CD4-positive, alpha-beta T cell (primary cell): ENCODE measurements around the gene TPP2. TPM values are rescaled to one million over a fixed set of nuclear protein-coding genes. Genes with fewer than 3 reads are reported as not detected.

ENCODE experiments used
- ATAC-seq: fragments of 200-7000 bp; cut with Tn5 transposase; one replicate; pipeline ENCODE4 v1.10.0; 2022; ENCODE audit warnings: mild to moderate bottlenecking; ENCODE audit not compliant: poor library complexity
- CTCF ChIA-PET: fragments of 350-600 bp; sonication (Branson Sonifier 250); formaldehyde crosslinking; loops from one replicate; lab custom pipeline; 2021; ENCODE audit warnings: antibody characterized with exemption, inconsistent platforms; lab: Charles Lee
- POLR2A ChIA-PET: fragments of 350-600 bp; sonication (Branson Sonifier 250); formaldehyde crosslinking; loops from one replicate; lab custom pipeline; 2021; ENCODE audit warnings: antibody characterized with exemption, inconsistent platforms; lab: Charles Lee
- DNase-seq, 14 experiments: peaks; one replicate each; pipeline ENCODE4 v3.0.0-alpha.2; 2013 to 2020; ENCODE audit warnings: mixed read lengths in 2 of 14
- H3K27ac ChIP-seq, 2 donors: one replicate each; pipeline versions ENCODE4 v1.5.1 to v1.7.0; 2013; ENCODE audit warnings: low read length in 2 of 2, low read depth in 1 of 2, mild to moderate bottlenecking in 1 of 2
- H3K27me3 ChIP-seq, 2 experiments: 1 replicate in 1 of 2; 2 replicates in 1 of 2; pipeline versions ENCODE4 v1.6.1 to v1.7.0; 2013; ENCODE audit warnings: low read length in 2 of 2, control low read depth in 1 of 2, mild to moderate bottlenecking in 1 of 2, moderate library complexity in 1 of 2; ENCODE audit not compliant: insufficient read depth in 2 of 2, control insufficient read depth in 1 of 2
- H3K36me3 ChIP-seq: one replicate; pipeline ENCODE4 v1.6.1; 2013; ENCODE audit warnings: low read length, control low read depth; ENCODE audit not compliant: insufficient read depth
- H3K4me1 ChIP-seq: one replicate; pipeline ENCODE4 v1.6.1; 2013; ENCODE audit warnings: low read length, control low read depth; ENCODE audit not compliant: insufficient read depth
- H3K4me3 ChIP-seq: one replicate; pipeline ENCODE4 v1.5.1; 2013; ENCODE audit warnings: mild to moderate bottlenecking, low read length, moderate library complexity
- H3K9me3 ChIP-seq, 2 experiments: 1 replicate in 1 of 2; 2 replicates in 1 of 2; pipeline versions ENCODE4 v1.6.1 to v1.7.0; 2013; ENCODE audit warnings: low read length in 2 of 2, mild to moderate bottlenecking in 2 of 2, control low read depth in 1 of 2, moderate library complexity in 1 of 2; ENCODE audit not compliant: control insufficient read depth in 1 of 2, insufficient read depth in 1 of 2
- H3K27ac Mint-ChIP-seq: one replicate; pipeline ENCODE4 v1.8.0; 2020; ENCODE audit warnings: mixed read lengths
- H3K27me3 Mint-ChIP-seq: one replicate; pipeline ENCODE4 v1.8.0; 2021; ENCODE audit warnings: mixed read lengths
- H3K36me3 Mint-ChIP-seq: one replicate; pipeline ENCODE4 v1.8.0; 2021; ENCODE audit warnings: low read depth, mixed read lengths
- H3K4me1 Mint-ChIP-seq: one replicate; pipeline ENCODE4 v1.8.0; 2021; ENCODE audit warnings: low read depth, mixed read lengths
- H3K4me3 Mint-ChIP-seq: one replicate; pipeline ENCODE4 v1.8.0; 2020; ENCODE audit warnings: mild to moderate bottlenecking, mixed read lengths
- H3K9me3 Mint-ChIP-seq: one replicate; pipeline ENCODE4 v1.8.0; 2020; ENCODE audit warnings: mixed read lengths
- CTCF ChIP-seq: fragments of 200-600 bp; IDR thresholded peaks from one replicate; pipeline ENCODE4 v1.8.0; 2022; ENCODE audit warnings: antibody characterized with exemption, mild to moderate bottlenecking
- intact Hi-C, 2 experiments: fragments of 100-400 bp; cut with DNase I in 1 of 2; cut with micrococcal nuclease in 1 of 2; formaldehyde crosslinking; loops; one replicate each; pipeline versions ENCODE4 v1.15.1 to v1.9.0; 2023 to 2025; cut with DNase I, micrococcal nuclease
- total RNA-seq, 174 experiments: library from RNA in 2 of 174; stranded (reverse) in 2 of 174; gene quantifications; one replicate each; pipeline ENCODE4 v1.2.3 and lab custom pipeline; 2021 to 2026

Gene TPP2
- total RNA-seq, 2 experiments from 2014 or later: 146 to 147 TPM

GRCh38 chr13:102642475-102642874 lies 45.7 kb downstream of the TPP2 start:
- ATAC-seq (no peak), DNase-seq (no peak)
- no peak for TF ChIP-seq CTCF
- Histone ChIP-seq H3K36me3 (peaks cover 86% of the 10 kb centered on the region), H3K9me3 (no peaks in the 10 kb centered on the region), H3K27me3 (no peaks in the 10 kb centered on the region), H3K4me1 (no peaks in the 10 kb centered on the region), H3K27ac (no peak overlapping the region), H3K4me3 (no peak overlapping the region)
- no peak overlapping the region for H3K4me3 Mint-ChIP-seq
- intact Hi-C loops: no loop called here
- peaks cover 98% of the 10 kb centered on the region for H3K36me3 Mint-ChIP-seq
- H3K4me1 Mint-ChIP-seq: no peaks in the 10 kb centered on the region
- H3K27me3 Mint-ChIP-seq: no peaks in the 10 kb centered on the region
- no peaks in the 10 kb centered on the region for H3K9me3 Mint-ChIP-seq
- H3K27ac Mint-ChIP-seq: no peak overlapping the region
- POLR2A ChIA-PET: interaction anchor here (1.3 kb wide), 1 partner anchor 45 kb away, joined by 3 read pairs; the partner anchor contains the start of gene TPP2
- CTCF ChIA-PET: interaction anchor here (0.6 kb wide), 1 partner anchor 9 kb away, joined by 3 read pairs; no protein-coding TSS in a partner anchor

GRCh38 chr13:102643656-102644055 lies 46.9 kb downstream of the TPP2 start:
- peaks cover 98% of the 10 kb centered on the region for H3K36me3 Mint-ChIP-seq
- Histone ChIP-seq H3K9me3 (no peaks in the 10 kb centered on the region), H3K4me3 (no peak overlapping the region), H3K27ac (no peak overlapping the region), H3K27me3 (no peaks in the 10 kb centered on the region), H3K36me3 (peaks cover 86% of the 10 kb centered on the region), H3K4me1 (no peaks in the 10 kb centered on the region)
- DNase-seq (no peak), ATAC-seq (no peak)
- TF ChIP-seq CTCF: no peak
- CTCF ChIA-PET: no interaction called here
- H3K27me3 Mint-ChIP-seq: no peaks in the 10 kb centered on the region
- peaks cover 4% of the 10 kb centered on the region for H3K4me1 Mint-ChIP-seq
- H3K27ac Mint-ChIP-seq: no peak overlapping the region
- no peaks in the 10 kb centered on the region for H3K9me3 Mint-ChIP-seq
- intact Hi-C loops: no loop called here
- POLR2A ChIA-PET: interaction anchor here (0.6 to 1.9 kb wide), 2 partner anchors 52 to 213 kb away, joined by 3 read pairs; no protein-coding TSS in a partner anchor
- no peak overlapping the region for H3K4me3 Mint-ChIP-seq

GRCh38 chr13:102645701-102646100 lies 48.9 kb downstream of the TPP2 start:
- Mint-ChIP-seq H3K4me1 (peaks cover 4% of the 10 kb centered on the region), H3K27me3 (no peaks in the 10 kb centered on the region)
- POLR2A ChIA-PET: interaction anchor here (0.7 kb wide), 1 partner anchor 202 kb away, joined by 3 read pairs; no protein-coding TSS in a partner anchor

More at GRCh38 chr13:102645701-102646100, 48.9 kb downstream of the TPP2 start:
- Histone ChIP-seq H3K4me3 (no peak overlapping the region), H3K27ac (no peak overlapping the region), H3K9me3 (no peaks in the 10 kb centered on the region), H3K36me3 (peaks cover 88% of the 10 kb centered on the region), H3K27me3 (no peaks in the 10 kb centered on the region), H3K4me1 (no peaks in the 10 kb centered on the region)
- CTCF ChIA-PET: interaction anchor here (1.0 kb wide), 1 partner anchor 200 kb away, joined by 3 read pairs; the partner anchor contains the start of gene ERCC5
- no peaks in the 10 kb centered on the region for H3K9me3 Mint-ChIP-seq
- H3K4me3 Mint-ChIP-seq: no peak overlapping the region
- DNase-seq (no peak), ATAC-seq (no peak)
- no peak overlapping the region for H3K27ac Mint-ChIP-seq
- intact Hi-C loops: no loop called here
- H3K36me3 Mint-ChIP-seq: peaks cover 99% of the 10 kb centered on the region
- TF ChIP-seq CTCF: no peak
